GM13976 (cell line): ENCODE data around the gene PNKD.

Experiments
- DNase-seq: peaks from one replicate; pipeline ENCODE4 v3.0.0; 2012; ENCODE audit warnings: low spot score
- in situ Hi-C: fragments of 300-500 bp; cut with MboI; formaldehyde crosslinking; loops from one replicate; pipeline ENCODE4 v1.12.0; 2022; ENCODE audit warnings: low sequenced_read_pairs, mixed read lengths, inconsistent platforms; ENCODE audit not compliant: unreplicated experiment
- TF ChIP-seq, protein P1 (sequence below): IDR thresholded peaks from 2 replicates; pipeline ENCODE4 v1.5.1; 2012; ENCODE audit warnings: borderline replicate concordance, mild to moderate bottlenecking; ENCODE audit not compliant: insufficient read depth; ENCODE audit errors: extremely low read depth, missing control alignments, control extremely low read depth

PNKD gene

DNA sequence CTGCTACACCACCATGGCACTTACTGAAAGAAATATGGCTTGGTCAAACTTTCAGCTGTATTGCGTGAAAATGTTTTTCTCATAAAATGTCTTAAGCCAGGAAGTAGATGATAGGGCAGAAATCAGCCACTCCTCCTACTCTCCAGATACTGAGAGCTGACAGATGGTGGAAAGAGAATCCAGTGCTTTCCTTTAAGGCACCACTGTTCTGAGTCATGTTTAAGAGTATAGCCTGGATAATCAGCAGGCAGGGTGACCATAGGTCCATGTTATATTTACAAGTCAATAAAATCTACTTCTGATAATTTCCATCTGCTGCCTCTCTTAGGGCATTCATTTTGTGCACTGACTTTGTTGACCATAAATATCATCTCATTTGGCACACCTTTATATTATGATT, 31.4 kb upstream of the PNKD start:
- no peak for DNase-seq
- TF ChIP-seq, protein P1, sequence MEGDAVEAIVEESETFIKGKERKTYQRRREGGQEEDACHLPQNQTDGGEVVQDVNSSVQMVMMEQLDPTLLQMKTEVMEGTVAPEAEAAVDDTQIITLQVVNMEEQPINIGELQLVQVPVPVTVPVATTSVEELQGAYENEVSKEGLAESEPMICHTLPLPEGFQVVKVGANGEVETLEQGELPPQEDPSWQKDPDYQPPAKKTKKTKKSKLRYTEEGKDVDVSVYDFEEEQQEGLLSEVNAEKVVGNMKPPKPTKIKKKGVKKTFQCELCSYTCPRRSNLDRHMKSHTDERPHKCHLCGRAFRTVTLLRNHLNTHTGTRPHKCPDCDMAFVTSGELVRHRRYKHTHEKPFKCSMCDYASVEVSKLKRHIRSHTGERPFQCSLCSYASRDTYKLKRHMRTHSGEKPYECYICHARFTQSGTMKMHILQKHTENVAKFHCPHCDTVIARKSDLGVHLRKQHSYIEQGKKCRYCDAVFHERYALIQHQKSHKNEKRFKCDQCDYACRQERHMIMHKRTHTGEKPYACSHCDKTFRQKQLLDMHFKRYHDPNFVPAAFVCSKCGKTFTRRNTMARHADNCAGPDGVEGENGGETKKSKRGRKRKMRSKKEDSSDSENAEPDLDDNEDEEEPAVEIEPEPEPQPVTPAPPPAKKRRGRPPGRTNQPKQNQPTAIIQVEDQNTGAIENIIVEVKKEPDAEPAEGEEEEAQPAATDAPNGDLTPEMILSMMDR, result no peak
- in situ Hi-C loops, result no loop called here

DNA sequence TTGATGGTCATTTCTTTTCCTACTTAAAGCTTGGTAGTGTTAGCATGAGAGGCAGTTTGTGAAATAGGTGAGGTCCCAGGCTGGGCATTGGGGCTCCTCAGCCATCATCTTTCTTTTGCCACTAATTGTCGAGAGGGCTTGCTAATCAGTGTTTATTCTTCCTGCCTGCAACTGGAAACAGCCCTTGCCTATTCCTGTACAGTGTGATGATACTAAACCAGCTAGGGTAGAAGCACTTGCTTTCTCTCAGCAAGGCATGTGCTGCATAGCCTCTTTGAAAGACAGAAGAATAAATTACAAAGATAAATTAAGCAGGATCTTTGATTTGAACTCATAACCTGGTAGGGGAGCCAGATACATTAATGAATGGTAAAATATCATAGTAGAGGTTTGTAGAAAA, 26.1 kb upstream of the PNKD start:
- no peak for DNase-seq
- in situ Hi-C loops, result no loop called here
- TF ChIP-seq, protein P1, result no peak

DNA sequence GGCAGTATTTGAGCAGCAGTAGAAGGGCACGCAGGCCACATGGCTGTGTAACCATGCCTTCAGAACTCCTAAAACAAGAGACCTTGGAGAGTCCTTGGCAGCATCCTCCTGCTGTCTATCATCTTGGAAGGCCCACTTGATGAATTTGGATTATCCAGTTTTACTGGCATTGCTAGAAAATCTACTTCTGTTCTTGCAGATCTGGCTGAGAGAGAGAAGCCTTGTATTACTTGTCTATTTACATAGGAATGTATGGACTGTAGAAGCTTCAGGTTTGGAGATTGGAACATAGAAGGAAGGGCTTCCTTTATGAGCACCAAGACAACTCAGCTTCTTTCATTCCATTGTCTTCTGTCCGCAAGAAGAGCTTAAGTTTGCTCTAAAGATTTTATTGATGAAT, 25.7 kb upstream of the PNKD start:
- TF ChIP-seq, protein P1, result no peak
- DNase-seq, result no peak
- in situ Hi-C loops, result loop anchor here (5.0 kb wide), 1 partner anchor 62 kb away; no protein-coding TSS in a partner anchor

DNA sequence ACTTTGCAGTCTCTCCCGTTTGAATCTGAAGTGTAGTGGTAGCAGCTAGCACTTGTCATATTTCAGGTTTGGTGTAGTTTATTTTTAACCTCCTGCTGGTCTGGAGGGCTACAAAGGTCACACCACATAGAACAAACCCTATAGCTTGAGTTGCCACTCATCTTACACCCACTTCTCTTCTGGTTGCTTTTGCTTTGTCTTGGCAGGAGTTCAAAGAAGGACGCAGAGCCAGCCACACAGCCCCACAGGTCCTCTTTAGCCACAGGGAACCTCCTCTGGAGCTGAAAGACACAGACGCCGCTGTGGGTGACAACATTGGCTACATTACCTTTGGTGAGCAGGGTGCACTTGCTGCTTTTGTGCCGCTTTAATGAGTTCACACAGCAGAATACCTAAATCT, 25.1 kb upstream of the PNKD start:
- in situ Hi-C loops, result loop anchor here (5.0 kb wide), 1 partner anchor 63 kb away; no protein-coding TSS in a partner anchor
- TF ChIP-seq, protein P1, result no peak
- no peak for DNase-seq

DNA sequence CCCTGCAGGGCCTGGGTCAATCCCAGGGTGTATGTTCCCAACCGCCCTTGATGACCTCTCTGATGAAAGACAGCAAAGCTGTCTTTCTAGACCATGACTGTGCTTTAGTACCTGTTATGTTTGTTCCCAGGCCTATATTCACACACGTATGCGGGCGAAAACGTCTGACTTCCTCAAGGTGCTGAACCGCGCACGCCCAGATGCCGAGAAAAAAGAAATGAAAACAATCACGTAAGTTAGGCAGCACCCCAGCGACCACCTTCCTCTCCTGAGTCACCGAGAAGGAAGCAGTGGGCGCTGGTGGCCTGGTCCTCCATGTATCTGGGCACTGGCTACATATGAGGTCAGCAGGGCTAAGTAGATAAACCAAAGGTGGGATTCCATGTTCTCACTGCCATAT, 20.6 kb upstream of the PNKD start:
- TF ChIP-seq, protein P1, result no peak
- DNase-seq, result no peak
- in situ Hi-C loops, result loop anchor here (5.0 kb wide), 1 partner anchor 67 kb away; no protein-coding TSS in a partner anchor

DNA sequence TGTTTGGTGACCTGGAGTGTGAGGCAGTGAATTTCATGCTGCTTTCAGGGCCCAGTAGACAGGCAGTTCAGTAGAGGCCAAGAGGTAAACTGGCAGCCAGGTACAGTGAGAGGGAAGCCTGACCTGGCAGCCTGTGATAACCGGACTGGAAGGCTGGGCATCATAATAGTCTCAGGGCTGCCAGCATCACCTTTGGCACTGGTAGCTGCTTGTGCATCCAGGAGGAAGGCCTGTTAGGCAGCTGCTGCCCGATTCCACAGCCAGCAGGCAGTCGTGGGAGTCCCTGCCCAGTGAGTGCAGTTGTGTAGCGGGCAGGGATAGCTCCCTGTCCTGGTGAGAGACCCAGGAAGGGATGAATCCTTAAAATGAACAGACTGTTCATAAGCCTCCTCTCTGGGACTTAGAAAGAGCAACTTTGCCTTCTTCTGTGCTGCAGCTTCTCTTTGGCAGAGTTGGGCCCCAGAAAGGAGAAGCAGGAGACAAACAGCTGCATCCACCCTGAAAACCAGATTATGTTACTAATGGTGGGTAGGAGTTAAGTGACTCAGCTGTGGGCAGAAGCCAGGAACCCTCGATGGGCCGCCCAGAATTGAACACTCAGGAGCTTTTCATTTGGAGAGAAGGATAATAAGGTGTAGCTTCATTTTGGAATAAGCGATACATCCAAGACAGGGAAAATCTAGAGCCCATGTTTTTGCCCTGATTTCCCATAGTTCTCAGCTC, 17.6 kb upstream of the PNKD start:
- DNase-seq, result no peak
- in situ Hi-C loops, result no loop called here
- TF ChIP-seq, protein P1, result no peak
